Measurements from ENCODE around the gene CTRB2.

The CTRB2 gene

GRCh38 chr16:75203667-75204409, 3.1 kb downstream of the CTRB2 start:
- no peak for DNase-seq

- no peak for DNase-seq
Measured at GRCh38 chr16:75203096-75203495, 3.9 kb downstream of the CTRB2 start.

GRCh38 chr16:75202069-75202590, 4.8 kb downstream of the CTRB2 start:
- DNase-seq = no peak

GRCh38 chr16:75198135-75198600, 8.8 kb downstream of the CTRB2 start:
- DNase-seq = no peak

GRCh38 chr16:75197522-75198134, 9.3 kb downstream of the CTRB2 start:
- DNase-seq = no peak

- DNase-seq = no peak
Measured at GRCh38 chr16:75196836-75197235, 10.1 kb downstream of the CTRB2 start.

GRCh38 chr16:75195811-75196790, 10.9 kb downstream of the CTRB2 start:
- no peak for DNase-seq

- no peak for DNase-seq
Measured at GRCh38 chr16:75193730-75194444, 13.1 kb downstream of the CTRB2 start.

- no peak for DNase-seq
Measured at GRCh38 chr16:75193265-75193650, 13.7 kb downstream of the CTRB2 start.

- no peak for DNase-seq
Measured at GRCh38 chr16:75192606-75193264, 14.2 kb downstream of the CTRB2 start.

GRCh38 chr16:75189638-75190245, 17.2 kb downstream of the CTRB2 start:
- DNase-seq = no peak

GRCh38 chr16:75188832-75189477, 18.0 kb downstream of the CTRB2 start:
- no peak for DNase-seq

GRCh38 chr16:75181630-75182029, 25.3 kb downstream of the CTRB2 start:
- no peak for DNase-seq

- DNase-seq = no peak
Measured at GRCh38 chr16:75179208-75179607, 27.8 kb downstream of the CTRB2 start.

GRCh38 chr16:75176926-75177325, 30.0 kb downstream of the CTRB2 start:
- DNase-seq = no peak

GRCh38 chr16:75175074-75175473, 31.9 kb downstream of the CTRB2 start:
- DNase-seq = no peak

GRCh38 chr16:75172578-75172977, 34.4 kb downstream of the CTRB2 start:
- DNase-seq = no peak

- DNase-seq = no peak
Measured at GRCh38 chr16:75169899-75170405, 37.0 kb downstream of the CTRB2 start.

- DNase-seq = no peak
Measured at GRCh38 chr16:75160386-75160785, 46.6 kb downstream of the CTRB2 start.
